Measurements from ENCODE around the gene ROBO2.

Gene ROBO2

GRCh38 chr3:77686560-77686959 is 646.7 kb downstream of the ROBO2 start:
- no peak overlapping the region for H3K4me3 ChIP-seq
- H3K27ac ChIP-seq: no peak overlapping the region

- Histone ChIP-seq H3K4me3 (no peak overlapping the region), H3K27ac (no peak overlapping the region)
These were observed 647.6 kb downstream of the ROBO2 start for GRCh38 chr3:77687545-77687944.

GRCh38 chr3:77690284-77690845 is 650.5 kb downstream of the ROBO2 start:
- Histone ChIP-seq H3K27ac (no peak overlapping the region), H3K4me3 (no peak overlapping the region)

GRCh38 chr3:77693147-77693546 is 653.2 kb downstream of the ROBO2 start:
- Histone ChIP-seq H3K27ac (no peak overlapping the region), H3K4me3 (no peak overlapping the region)

GRCh38 chr3:77699125-77699691 is 659.3 kb downstream of the ROBO2 start:
- Histone ChIP-seq H3K4me3 (no peak overlapping the region), H3K27ac (no peak overlapping the region)

Measured in skin epidermis (tissue), 12 donors.